CD14-positive monocyte (primary cell): ENCODE results near the gene MCFD2. TPM values are rescaled to one million over a fixed set of nuclear protein-coding genes. Genes with fewer than 3 reads are reported as not detected.

Source experiments
- DNase-seq, 3 donors: peaks; one replicate each; pipeline ENCODE4 v3.0.0-alpha.2; 2011 to 2022
- H2AFZ ChIP-seq: 2 replicates; pipeline ENCODE4 v1.6.0; 2012; ENCODE audit warnings: mild to moderate bottlenecking, low read depth, low read length, inconsistent platforms; ENCODE audit not compliant: insufficient read depth, poor library complexity, severe bottlenecking
- H3K27ac ChIP-seq, 2 donors: 1 replicate in 1 of 2; 2 replicates in 1 of 2; pipeline ENCODE4 v1.5.1; 2012 to 2013; ENCODE audit warnings: low read length in 2 of 2, control low read depth in 1 of 2, inconsistent platforms in 1 of 2, low read depth in 1 of 2, mild to moderate bottlenecking in 1 of 2
- H3K27me3 ChIP-seq, 2 donors: one replicate each; pipeline versions ENCODE4 v1.6.0 to v1.6.1; 2011 to 2013; ENCODE audit warnings: low read length in 2 of 2; ENCODE audit not compliant: control insufficient read depth in 2 of 2, insufficient read depth in 2 of 2
- H3K36me3 ChIP-seq, 2 donors: replicated peaks in 1 of 2; 1 replicate in 1 of 2; 2 replicates in 1 of 2; pipeline versions ENCODE4 v1.5.1 to v1.6.1; 2012 to 2013; ENCODE audit warnings: low read length in 2 of 2, control low read depth in 1 of 2, inconsistent platforms in 1 of 2, mild to moderate bottlenecking in 1 of 2; ENCODE audit not compliant: insufficient read depth in 2 of 2, control insufficient read depth in 1 of 2
- H3K4me1 ChIP-seq, 2 donors: 1 replicate in 1 of 2; 2 replicates in 1 of 2; pipeline versions ENCODE4 v1.5.1 to v1.6.1; 2012 to 2013; ENCODE audit warnings: low read length in 2 of 2, control low read depth in 1 of 2, inconsistent platforms in 1 of 2, mild to moderate bottlenecking in 1 of 2, moderate library complexity in 1 of 2; ENCODE audit not compliant: insufficient read depth in 2 of 2, control insufficient read depth in 1 of 2
- H3K4me2 ChIP-seq: replicated peaks from 2 replicates; pipeline ENCODE3; 2012; ENCODE audit warnings: low read length, moderate library complexity, mild to moderate bottlenecking; ENCODE audit not compliant: poor library complexity, severe bottlenecking; ENCODE audit errors: extremely low read depth
- H3K4me3 ChIP-seq, 3 experiments: fragments of 200-600 bp in 1 of 3; sonication (generic) in 1 of 3; replicated peaks in 1 of 3; 1 replicate in 2 of 3; 2 replicates in 1 of 3; pipeline ENCODE4 v1.5.1; 2011 to 2013; ENCODE audit warnings: low read length in 3 of 3, mild to moderate bottlenecking in 3 of 3, control low read depth in 2 of 3, low read depth in 2 of 3, inconsistent platforms in 1 of 3, moderate library complexity in 1 of 3
- H3K79me2 ChIP-seq: 2 replicates; pipeline ENCODE4 v1.6.0; 2012; ENCODE audit warnings: mild to moderate bottlenecking, control low read depth, inconsistent platforms, low read length, moderate library complexity; ENCODE audit not compliant: insufficient read depth
- H3K9ac ChIP-seq: 2 replicates; pipeline ENCODE4 v1.6.0; 2017; ENCODE audit warnings: low read length, mild to moderate bottlenecking; ENCODE audit not compliant: insufficient read depth, poor library complexity, severe bottlenecking
- H3K9me3 ChIP-seq, 2 donors: replicated peaks in 1 of 2; 1 replicate in 1 of 2; 2 replicates in 1 of 2; pipeline versions ENCODE4 v1.5.1 to v1.6.1; 2012 to 2013; ENCODE audit warnings: low read length in 2 of 2, control low read depth in 1 of 2; ENCODE audit not compliant: control insufficient read depth in 1 of 2, insufficient read depth in 1 of 2
- H4K20me1 ChIP-seq: 2 replicates; pipeline ENCODE4 v1.6.0; 2012; ENCODE audit warnings: mild to moderate bottlenecking, low read length, control low read depth, moderate library complexity; ENCODE audit not compliant: insufficient read depth
- H3K27ac Mint-ChIP-seq, 7 donors: one replicate each; pipeline ENCODE4 v1.8.0; 2020; ENCODE audit warnings: mild to moderate bottlenecking in 7 of 7, mixed read lengths in 7 of 7, moderate library complexity in 6 of 7, inconsistent platforms in 2 of 7
- H3K27me3 Mint-ChIP-seq, 3 donors: one replicate each; pipeline ENCODE4 v1.8.0; 2021 to 2022; ENCODE audit warnings: low read depth in 3 of 3, mild to moderate bottlenecking in 3 of 3, mixed read lengths in 3 of 3, moderate library complexity in 3 of 3, inconsistent platforms in 1 of 3
- H3K36me3 Mint-ChIP-seq, 2 donors: one replicate each; pipeline ENCODE4 v1.8.0; 2020; ENCODE audit warnings: mixed read lengths in 2 of 2, inconsistent platforms in 1 of 2, mild to moderate bottlenecking in 1 of 2
- H3K4me1 Mint-ChIP-seq: one replicate; pipeline ENCODE4 v1.8.0; 2020; ENCODE audit warnings: mild to moderate bottlenecking, mixed read lengths
- H3K4me3 Mint-ChIP-seq, 2 donors: one replicate each; pipeline ENCODE4 v1.8.0; 2020; ENCODE audit warnings: mild to moderate bottlenecking in 2 of 2, mixed read lengths in 2 of 2, moderate library complexity in 1 of 2
- H3K9me3 Mint-ChIP-seq, 7 donors: one replicate each; pipeline ENCODE4 v1.8.0; 2020 to 2022; ENCODE audit warnings: mixed read lengths in 7 of 7, mild to moderate bottlenecking in 6 of 7, moderate library complexity in 6 of 7, inconsistent platforms in 2 of 7
- WGBS: methylation state at CpG from one replicate; pipeline ENCODE4 v1.1.5; 2013; ENCODE audit warnings: missing lambda C conversion rate; ENCODE audit not compliant: insufficient coverage; 5-methylcytosine and 5-hydroxymethylcytosine counted together
- intact Hi-C, 2 donors: fragments of 100-400 bp; cut with micrococcal nuclease; formaldehyde crosslinking; loops; one replicate each; pipeline versions ENCODE4 v1.15.0 to v1.15.1; 2023
- polyA plus RNA-seq, 3 donors: library from polyadenylated mRNA; depleted of rRNA in 1 of 3; unstranded in 2 of 3; stranded (reverse) in 1 of 3; fragments of 300-500 nt in 2 of 3; fragments of >200 nt in 1 of 3; fragmentation: Illumina TruSeq in 2 of 3; gene quantifications; 1 replicate in 2 of 3; 2 replicates in 1 of 3; pipeline ENCODE4 v1.2.3, GENCODE V29; 2012 to 2021
- TF ChIP-seq, protein P1 (sequence below): fragments of 200-600 bp; IDR thresholded peaks from one replicate; pipeline ENCODE4 v1.8.0; 2022; ENCODE audit warnings: antibody characterized with exemption, mild to moderate bottlenecking

MCFD2 gene
- polyA plus RNA-seq, 3 donors = 23.8 to 38.5 (median 33.6) TPM

DNA sequence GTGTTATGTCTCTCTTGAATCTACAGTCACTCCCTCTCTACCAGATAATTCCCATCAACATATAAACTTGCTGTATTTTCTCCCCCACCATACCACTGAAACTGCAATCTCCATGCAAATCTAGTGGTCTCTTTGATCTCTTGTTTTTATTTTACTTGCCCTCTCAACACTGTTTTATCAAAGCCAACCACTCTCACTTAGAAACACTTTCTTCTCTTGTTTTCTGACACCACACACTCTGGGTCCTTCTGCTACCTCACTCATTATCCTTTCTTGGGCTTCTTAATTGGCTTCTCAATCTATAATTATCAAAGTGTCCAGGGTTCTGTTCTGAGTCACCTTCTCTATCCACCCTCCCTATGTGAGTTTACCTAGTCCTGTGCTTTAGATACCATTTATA lies 2.0 kb upstream of the MCFD2 start:
- no peaks in the 10 kb centered on the region for H3K9me3 ChIP-seq
- peaks cover 0 to 2% (median 1%) of the 10 kb centered on the region in 3 donors for H3K27me3 Mint-ChIP-seq
- no peak overlapping the region for H3K4me2 ChIP-seq
- H3K36me3 ChIP-seq = no peaks in the 10 kb centered on the region
- no peak for DNase-seq
- peaks cover 34% of the 10 kb centered on the region for H3K4me1 Mint-ChIP-seq
- no peak overlapping the region for H3K27ac Mint-ChIP-seq
- peaks cover 25 to 28% of the 10 kb centered on the region in 2 donors for H3K4me1 ChIP-seq
- H2AFZ ChIP-seq = no peak overlapping the region
- no peak overlapping the region for H3K4me3 Mint-ChIP-seq
- H3K4me3 ChIP-seq = no peak overlapping the region
- H3K9ac ChIP-seq = no peak overlapping the region
- peaks cover 36% of the 10 kb centered on the region for H3K79me2 ChIP-seq
- H3K27me3 ChIP-seq = no peaks in the 10 kb centered on the region
- H3K36me3 Mint-ChIP-seq = peaks cover 3 to 4% of the 10 kb centered on the region in 2 donors
- H4K20me1 ChIP-seq = peaks cover 14% of the 10 kb centered on the region
- no peak overlapping the region for H3K27ac ChIP-seq
- intact Hi-C loops = loop anchor here in 1 of 2 donors (5.0 kb wide), 1 partner anchor 405 kb away; no protein-coding TSS in a partner anchor
- H3K9me3 Mint-ChIP-seq = no peaks in the 10 kb centered on the region
- TF ChIP-seq, protein P1, sequence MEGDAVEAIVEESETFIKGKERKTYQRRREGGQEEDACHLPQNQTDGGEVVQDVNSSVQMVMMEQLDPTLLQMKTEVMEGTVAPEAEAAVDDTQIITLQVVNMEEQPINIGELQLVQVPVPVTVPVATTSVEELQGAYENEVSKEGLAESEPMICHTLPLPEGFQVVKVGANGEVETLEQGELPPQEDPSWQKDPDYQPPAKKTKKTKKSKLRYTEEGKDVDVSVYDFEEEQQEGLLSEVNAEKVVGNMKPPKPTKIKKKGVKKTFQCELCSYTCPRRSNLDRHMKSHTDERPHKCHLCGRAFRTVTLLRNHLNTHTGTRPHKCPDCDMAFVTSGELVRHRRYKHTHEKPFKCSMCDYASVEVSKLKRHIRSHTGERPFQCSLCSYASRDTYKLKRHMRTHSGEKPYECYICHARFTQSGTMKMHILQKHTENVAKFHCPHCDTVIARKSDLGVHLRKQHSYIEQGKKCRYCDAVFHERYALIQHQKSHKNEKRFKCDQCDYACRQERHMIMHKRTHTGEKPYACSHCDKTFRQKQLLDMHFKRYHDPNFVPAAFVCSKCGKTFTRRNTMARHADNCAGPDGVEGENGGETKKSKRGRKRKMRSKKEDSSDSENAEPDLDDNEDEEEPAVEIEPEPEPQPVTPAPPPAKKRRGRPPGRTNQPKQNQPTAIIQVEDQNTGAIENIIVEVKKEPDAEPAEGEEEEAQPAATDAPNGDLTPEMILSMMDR = no peak

DNA sequence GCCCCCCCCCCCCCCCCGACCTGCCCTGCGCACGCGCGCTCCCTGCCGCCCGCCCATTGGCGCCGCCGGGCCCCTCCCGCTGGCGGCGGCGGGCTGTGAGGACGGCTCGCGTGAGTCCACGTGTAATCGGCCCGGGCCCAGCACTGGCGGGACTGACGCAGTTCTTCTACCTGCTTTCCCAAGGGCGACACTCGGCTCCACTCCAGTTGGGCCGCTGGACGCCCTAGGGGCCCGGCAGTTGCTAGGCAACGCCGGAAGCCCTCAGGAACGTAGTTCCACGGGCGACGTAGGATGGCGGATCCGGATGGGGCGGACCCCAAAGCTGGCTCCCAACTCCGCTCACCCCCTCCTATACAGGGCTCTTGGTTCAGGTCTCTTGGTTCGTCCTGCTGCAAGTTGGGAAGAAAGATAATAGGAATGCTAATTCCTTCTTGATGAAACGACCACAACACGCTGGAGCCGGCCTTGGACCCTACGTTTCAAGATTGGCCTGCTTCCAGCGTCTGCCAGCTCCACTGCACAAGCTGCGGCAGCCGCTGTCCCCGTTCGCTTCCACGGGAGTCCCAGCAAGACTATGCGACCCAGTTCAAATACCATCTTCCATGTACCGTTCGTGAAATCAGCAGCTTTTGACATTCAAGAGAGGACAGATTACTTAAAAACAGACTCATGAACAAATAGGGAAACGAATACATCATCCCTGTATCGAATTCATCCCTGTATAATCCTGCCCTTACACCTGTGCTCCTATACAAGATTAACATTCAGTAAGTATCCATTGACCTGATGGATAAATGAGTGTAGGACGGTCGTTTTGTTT lies 415 bp upstream of the MCFD2 start:
- H3K27ac Mint-ChIP-seq = peak overlapping the region; percentile 83 to 93 (median 88)
- peaks cover 0 to 12% of the 10 kb centered on the region in 2 donors for H3K36me3 Mint-ChIP-seq
- peaks cover 0 to 2% of the 10 kb centered on the region in 2 donors for H3K36me3 ChIP-seq
- H3K9ac ChIP-seq = peak overlapping the region; percentile 88
- H3K27me3 ChIP-seq = no peaks in the 10 kb centered on the region
- H4K20me1 ChIP-seq = peaks cover 14% of the 10 kb centered on the region
- no peaks in the 10 kb centered on the region for H3K9me3 Mint-ChIP-seq
- peaks cover 36% of the 10 kb centered on the region for H3K4me1 Mint-ChIP-seq
- H3K4me3 Mint-ChIP-seq = peak overlapping the region; percentile 91 to 99
- peak overlapping the region; percentile 80 to 97 (median 91) for H3K4me3 ChIP-seq
- H3K4me2 ChIP-seq = peak overlapping the region; percentile 96
- H3K79me2 ChIP-seq = peaks cover 41% of the 10 kb centered on the region
- DNase-seq = peak; percentile 70 to 83 (median 77)
- no peaks in the 10 kb centered on the region for H3K9me3 ChIP-seq
- H3K27me3 Mint-ChIP-seq = peaks cover 0 to 2% (median 1%) of the 10 kb centered on the region in 3 donors
- intact Hi-C loops = loop anchor here in 1 of 2 donors (5.0 kb wide), 1 partner anchor 406 kb away; no protein-coding TSS in a partner anchor
- TF ChIP-seq, protein P1 = no peak
- peaks cover 25 to 28% of the 10 kb centered on the region in 2 donors for H3K4me1 ChIP-seq
- under 1% methylated on average over 38 of the region's 55 CpGs for WGBS
- peak overlapping the region; percentile 85 for H2AFZ ChIP-seq
- peak overlapping the region; percentile 26 to 77 for H3K27ac ChIP-seq
